Upper lobe of left lung (tissue), 6 donors: ENCODE results near the gene NRM. TPM values are rescaled to one million over a fixed set of nuclear protein-coding genes. Genes with fewer than 3 reads are reported as not detected.

Experiments used
- ATAC-seq, 2 donors: fragments of 200-7000 bp; cut with Tn5 transposase; one replicate each; pipeline ENCODE4 v1.9.1; 2022; ENCODE audit warnings: mild to moderate bottlenecking in 2 of 2, moderate library complexity in 2 of 2; ENCODE audit not compliant: low FRiP score in 2 of 2
- DNase-seq, 2 donors: peaks; one replicate each; pipeline ENCODE4 v3.0.0-alpha.2; 2019 to 2020
- H3K27ac ChIP-seq, 4 donors: fragments of 200-600 bp; sonication (generic); one replicate each; pipeline ENCODE4 v1.5.1; 2016 to 2019
- H3K27me3 ChIP-seq, 4 donors: fragments of 200-600 bp; sonication (generic); one replicate each; pipeline ENCODE4 v1.5.1; 2017 to 2019
- H3K36me3 ChIP-seq, 4 donors: fragments of 200-600 bp; sonication (generic); one replicate each; pipeline ENCODE4 v1.5.1; 2016 to 2019
- H3K4me1 ChIP-seq, 4 donors: fragments of 200-600 bp; sonication (generic); one replicate each; pipeline ENCODE4 v1.5.1; 2018 to 2019
- H3K4me3 ChIP-seq, 4 donors: fragments of 200-600 bp; sonication (generic); one replicate each; pipeline ENCODE4 v1.5.1; 2017 to 2019; ENCODE audit warnings: mild to moderate bottlenecking in 2 of 4, moderate library complexity in 1 of 4
- H3K9me3 ChIP-seq, 4 donors: fragments of 200-600 bp; sonication (generic); one replicate each; pipeline ENCODE4 v1.5.1; 2018 to 2019
- EP300 ChIP-seq, 4 donors: sonication (generic); formaldehyde crosslinking; IDR thresholded peaks; one replicate each; pipeline ENCODE4 v1.5.1; 2017; ENCODE audit warnings: antibody characterized with exemption in 4 of 4, control low read depth in 2 of 4
- POLR2A ChIP-seq, 4 donors: fragments of 450-650 bp; IDR thresholded peaks; one replicate each; pipeline ENCODE4 v1.5.1; 2016 to 2017; ENCODE audit warnings: antibody characterized with exemption in 4 of 4, mild to moderate bottlenecking in 2 of 4
- POLR2AphosphoS5 ChIP-seq, 2 donors: sonication (generic); formaldehyde crosslinking; IDR thresholded peaks; one replicate each; pipeline ENCODE4 v1.5.1; 2017; ENCODE audit warnings: antibody characterized with exemption in 2 of 2
- whole genome bisulfite sequencing, 2 donors: methylation state at CpG; one replicate each; pipeline ENCODE4 v1.1.5; 2017 to 2018; 5-methylcytosine and 5-hydroxymethylcytosine counted together
- total RNA-seq, 6 donors: library from RNA; depleted of rRNA in 4 of 6; stranded (reverse); fragments of >200 nt in 4 of 6; gene quantifications; one replicate each; pipeline versions ENCODE4 v1.1.0 to v1.2.1, GENCODE V29; 2016 to 2021
- TF ChIP-seq, protein P1 (sequence below), 6 experiments: fragments of 450-650 bp in 4 of 6; fragments of 200-600 bp in 2 of 6; sonication (generic) in 2 of 6; IDR thresholded peaks; one replicate each; pipeline ENCODE4 v1.5.1; 2016 to 2019; ENCODE audit warnings: antibody characterized with exemption in 6 of 6
- donor health status: DM: no; HTN: no; CAD: no; lungs with moderate emphysema.
- donor health status: DM: no; HTN: yes; CAD: no; lungs with severe emphysema.

The NRM gene
- total RNA-seq, 6 donors from 2014 or later: 3.3 to 13.4 (median 7.2) TPM

DNA sequence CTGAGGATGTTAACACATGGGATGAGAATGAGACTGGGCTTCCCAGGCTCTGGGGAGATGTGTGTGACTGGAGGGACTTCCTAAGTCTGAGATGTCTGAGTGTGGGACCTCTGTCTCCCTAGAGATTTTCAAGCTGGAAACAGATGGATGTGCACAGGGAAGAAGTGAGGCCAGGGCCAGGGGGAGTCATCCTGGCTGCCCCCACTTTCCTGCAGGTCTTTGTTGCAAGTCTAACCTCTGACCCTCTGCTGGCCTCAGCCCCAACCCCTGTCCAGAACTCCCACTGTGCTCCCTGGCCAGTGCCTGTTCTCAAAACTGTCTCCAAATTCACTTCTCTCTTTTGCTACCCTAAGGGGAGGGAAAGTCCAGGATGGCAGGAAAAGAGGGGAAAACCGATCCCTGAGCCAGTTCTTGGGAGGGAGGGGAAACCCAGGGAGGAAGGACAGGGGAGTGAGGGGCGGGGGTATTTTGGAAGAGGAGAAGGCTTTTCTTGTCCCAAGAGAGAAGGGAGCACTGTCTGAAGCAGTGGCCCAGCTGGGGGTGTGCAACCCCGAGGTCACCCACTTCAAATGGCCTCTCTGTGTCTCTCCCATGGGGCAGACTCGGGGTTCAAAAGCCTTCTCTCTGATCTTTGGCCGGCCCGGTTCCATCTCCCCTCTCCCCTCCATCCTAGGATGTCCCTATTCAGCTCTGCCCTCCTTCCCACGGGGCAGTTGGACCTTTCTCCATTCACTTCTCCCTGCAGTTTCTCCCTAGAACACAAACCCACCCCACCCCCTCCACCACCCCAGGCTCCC, 7.4 kb downstream of the NRM start:
- Histone ChIP-seq H3K27ac (peak overlapping the region; percentile 99 to 100 (median 99)), H3K36me3 (peaks cover 0 to 27% (median 3%) of the 10 kb centered on the region in 4 donors), H3K27me3 (no peaks in the 10 kb centered on the region), H3K4me3 (peak overlapping the region; percentile 70 to 87 (median 80)), H3K9me3 (no peaks in the 10 kb centered on the region), H3K4me1 (peaks cover 40 to 60% (median 58%) of the 10 kb centered on the region in 4 donors)
- ATAC-seq: no peak
- peak in 1 of 2 donors; percentile 5 for TF ChIP-seq POLR2AphosphoS5 (IDR thresholded peaks at IDR 0.05)
- no peak for TF ChIP-seq EP300 (IDR thresholded peaks at IDR 0.05)
- TF ChIP-seq POLR2A (IDR thresholded peaks at IDR 0.05): no peak
- TF ChIP-seq, protein P1, sequence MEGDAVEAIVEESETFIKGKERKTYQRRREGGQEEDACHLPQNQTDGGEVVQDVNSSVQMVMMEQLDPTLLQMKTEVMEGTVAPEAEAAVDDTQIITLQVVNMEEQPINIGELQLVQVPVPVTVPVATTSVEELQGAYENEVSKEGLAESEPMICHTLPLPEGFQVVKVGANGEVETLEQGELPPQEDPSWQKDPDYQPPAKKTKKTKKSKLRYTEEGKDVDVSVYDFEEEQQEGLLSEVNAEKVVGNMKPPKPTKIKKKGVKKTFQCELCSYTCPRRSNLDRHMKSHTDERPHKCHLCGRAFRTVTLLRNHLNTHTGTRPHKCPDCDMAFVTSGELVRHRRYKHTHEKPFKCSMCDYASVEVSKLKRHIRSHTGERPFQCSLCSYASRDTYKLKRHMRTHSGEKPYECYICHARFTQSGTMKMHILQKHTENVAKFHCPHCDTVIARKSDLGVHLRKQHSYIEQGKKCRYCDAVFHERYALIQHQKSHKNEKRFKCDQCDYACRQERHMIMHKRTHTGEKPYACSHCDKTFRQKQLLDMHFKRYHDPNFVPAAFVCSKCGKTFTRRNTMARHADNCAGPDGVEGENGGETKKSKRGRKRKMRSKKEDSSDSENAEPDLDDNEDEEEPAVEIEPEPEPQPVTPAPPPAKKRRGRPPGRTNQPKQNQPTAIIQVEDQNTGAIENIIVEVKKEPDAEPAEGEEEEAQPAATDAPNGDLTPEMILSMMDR (IDR thresholded peaks at IDR 0.05): no peak
- no peak for DNase-seq
- 20 to 24% methylated on average over 7 of the region's 7 CpGs for WGBS, 2 donors

- Histone ChIP-seq H3K27ac (peak overlapping the region; percentile 99 to 100 (median 99)), H3K27me3 (no peaks in the 10 kb centered on the region), H3K4me3 (peak overlapping the region; percentile 70 to 87 (median 80)), H3K4me1 (peaks cover 33 to 51% (median 49%) of the 10 kb centered on the region in 4 donors), H3K36me3 (peaks cover 0 to 37% (median 12%) of the 10 kb centered on the region in 4 donors), H3K9me3 (no peaks in the 10 kb centered on the region)
- ATAC-seq: peak; percentile 47 to 76
- 20 to 33% methylated on average over 9 to 11 of the region's 11 CpGs for WGBS, 2 donors
- peak in 2 of 4 donors; percentile 34 to 65 for TF ChIP-seq POLR2A (IDR thresholded peaks at IDR 0.05)
- peak; percentile 76 to 84 for TF ChIP-seq POLR2AphosphoS5 (IDR thresholded peaks at IDR 0.05)
- TF ChIP-seq EP300 (IDR thresholded peaks at IDR 0.05): peak in 2 of 4 donors; percentile 46 to 73
- TF ChIP-seq, protein P1 (IDR thresholded peaks at IDR 0.05): no peak
- DNase-seq: peak; percentile 88 to 90
Measured at GRCh38 chr6:30682143-30683117, 8.4 kb downstream of the NRM start.

- DNase-seq (no peak), ATAC-seq (no peak)
- H3K4me1 ChIP-seq: peaks cover 33 to 50% (median 49%) of the 10 kb centered on the region in 4 donors
- H3K27me3 ChIP-seq: no peaks in the 10 kb centered on the region
- no peaks in the 10 kb centered on the region for H3K9me3 ChIP-seq
- WGBS, 2 donors: 36 to 41% methylated on average over 4 of the region's 4 CpGs
- peaks cover 0 to 44% (median 19%) of the 10 kb centered on the region in 4 donors for H3K36me3 ChIP-seq
- peak overlapping the region; percentile 44 to 82 (median 74) for H3K4me3 ChIP-seq
- peak overlapping the region; percentile 99 to 100 (median 99) for H3K27ac ChIP-seq
- TF ChIP-seq EP300 (IDR thresholded peaks at IDR 0.05) (no peak), POLR2A (IDR thresholded peaks at IDR 0.05) (no peak), POLR2AphosphoS5 (IDR thresholded peaks at IDR 0.05) (no peak)
- TF ChIP-seq, protein P1 (IDR thresholded peaks at IDR 0.05): no peak
Measured at GRCh38 chr6:30681766-30682142, 9.0 kb downstream of the NRM start.

- Histone ChIP-seq H3K36me3 (peaks cover 4 to 55% (median 29%) of the 10 kb centered on the region in 4 donors), H3K4me1 (peaks cover 33 to 50% (median 41%) of the 10 kb centered on the region in 4 donors), H3K27me3 (no peaks in the 10 kb centered on the region), H3K27ac (peak overlapping the region; percentile 54 to 99 (median 64)), H3K4me3 (peak overlapping the region; percentile 6 to 70 (median 18)), H3K9me3 (no peaks in the 10 kb centered on the region)
- DNase-seq (no peak), ATAC-seq (no peak)
- TF ChIP-seq, protein P1 (IDR thresholded peaks at IDR 0.05): no peak
- no peak for TF ChIP-seq POLR2AphosphoS5 (IDR thresholded peaks at IDR 0.05)
- no peak for TF ChIP-seq POLR2A (IDR thresholded peaks at IDR 0.05)
- no peak for TF ChIP-seq EP300 (IDR thresholded peaks at IDR 0.05)
- 67 to 68% methylated on average over 7 of the region's 7 CpGs for WGBS, 2 donors
Measured at GRCh38 chr6:30679765-30680535, 10.8 kb downstream of the NRM start.
